Measurements from ENCODE around the gene BTK.

Gene BTK

DNA sequence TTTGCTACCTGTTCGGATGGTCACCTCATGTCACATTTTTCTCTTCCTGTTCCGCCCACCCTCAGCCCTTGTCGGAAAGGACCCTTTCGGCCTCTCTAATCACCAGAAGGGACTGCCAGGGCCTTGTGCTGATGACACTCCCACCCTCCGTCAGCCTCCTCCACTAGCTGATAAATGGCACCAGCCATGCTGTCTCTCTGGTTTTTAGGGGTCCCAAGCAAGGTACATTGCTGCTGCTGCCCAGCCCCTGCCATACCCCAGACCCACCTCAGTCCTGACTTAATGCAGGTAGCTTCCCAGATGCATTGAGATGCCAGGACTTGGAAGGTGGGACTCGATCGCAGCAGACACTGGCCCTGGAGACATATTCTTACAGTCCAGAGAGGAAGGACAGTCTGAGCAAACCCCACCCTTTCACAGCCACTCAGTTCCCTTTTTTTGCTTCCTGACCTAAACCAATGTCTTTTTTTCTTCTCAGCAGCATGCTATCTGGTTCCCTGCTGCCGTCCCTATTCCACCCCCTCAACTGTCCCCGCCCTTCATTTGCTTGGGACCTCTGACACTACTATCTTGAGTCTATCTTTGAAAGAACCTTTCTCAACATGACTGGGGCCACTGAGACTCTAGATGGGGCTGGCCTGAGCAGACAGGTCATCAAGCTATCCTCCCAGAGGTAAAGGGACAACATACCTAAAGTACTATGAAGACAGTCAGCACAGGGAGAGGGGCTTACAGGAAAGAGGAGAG, at the start of gene BTK:
BTK (minus strand) TSS at position 397 of the 747 bp plus-strand sequence. CDS start 10,907 bp downstream, outside the sequence.
- TF ChIP-seq GATA2 (IDR thresholded peaks at IDR 0.05; ENCODE audit: low read depth, low read length) (no peak), GATA3 (IDR thresholded peaks at IDR 0.05; ENCODE audit: low read depth, low read length) (no peak)

GRCh38 chrX:101430457-101431078, 44.6 kb upstream of the BTK start:
- TF ChIP-seq GATA2 (IDR thresholded peaks at IDR 0.05; ENCODE audit: low read depth, low read length) (no peak), GATA3 (IDR thresholded peaks at IDR 0.05; ENCODE audit: low read depth, low read length) (no peak)

DNA sequence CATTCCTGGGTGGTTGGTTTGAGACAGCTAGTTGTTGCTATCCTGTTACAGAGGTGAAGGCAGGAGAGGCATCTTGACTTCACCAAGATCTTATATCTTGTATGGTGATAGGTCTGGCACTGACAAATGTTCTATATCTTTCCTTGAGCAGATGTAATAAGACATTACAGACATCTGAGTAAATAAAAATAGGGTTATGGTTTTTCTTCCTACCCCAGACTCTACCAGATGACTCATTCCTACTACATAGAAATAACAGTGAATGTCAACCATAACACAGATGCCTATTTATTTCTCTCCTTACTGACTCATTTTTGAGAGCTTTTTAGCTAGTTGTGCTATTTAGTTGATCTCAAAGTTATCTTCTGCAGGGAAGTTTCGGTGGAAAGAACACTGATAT, 43.9 kb upstream of the BTK start:
- TF ChIP-seq GATA2 (IDR thresholded peaks at IDR 0.05; ENCODE audit: low read depth, low read length) (no peak), GATA3 (IDR thresholded peaks at IDR 0.05; ENCODE audit: low read depth, low read length) (no peak)

GRCh38 chrX:101427954-101428353, 42.0 kb upstream of the BTK start:
- TF ChIP-seq GATA3 (IDR thresholded peaks at IDR 0.05; ENCODE audit: low read depth, low read length) (no peak), GATA2 (IDR thresholded peaks at IDR 0.05; ENCODE audit: low read depth, low read length) (no peak)

DNA sequence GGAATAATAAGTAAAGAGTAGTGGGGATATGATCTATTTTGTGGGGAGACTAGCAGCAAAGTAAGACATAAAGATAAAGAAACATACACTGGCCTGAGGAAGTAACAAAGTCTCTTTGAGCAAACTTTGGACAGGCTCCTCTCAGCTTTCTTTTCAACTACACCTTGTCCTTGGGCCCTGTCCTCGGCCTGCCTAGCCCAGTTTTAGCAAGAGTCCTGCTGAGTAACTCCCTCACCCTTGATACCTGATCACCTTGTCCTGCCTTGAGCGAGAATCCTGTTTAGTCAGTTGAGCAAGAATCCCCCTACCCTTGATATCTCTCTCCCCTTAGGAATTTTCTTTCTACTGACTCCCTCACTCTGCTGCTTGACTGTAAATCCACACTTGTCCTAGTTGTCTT, 33.5 kb upstream of the BTK start:
- no peak for TF ChIP-seq GATA2 (IDR thresholded peaks at IDR 0.05; ENCODE audit: low read depth, low read length)
- TF ChIP-seq GATA3 (IDR thresholded peaks at IDR 0.05; ENCODE audit: low read depth, low read length): no peak

DNA sequence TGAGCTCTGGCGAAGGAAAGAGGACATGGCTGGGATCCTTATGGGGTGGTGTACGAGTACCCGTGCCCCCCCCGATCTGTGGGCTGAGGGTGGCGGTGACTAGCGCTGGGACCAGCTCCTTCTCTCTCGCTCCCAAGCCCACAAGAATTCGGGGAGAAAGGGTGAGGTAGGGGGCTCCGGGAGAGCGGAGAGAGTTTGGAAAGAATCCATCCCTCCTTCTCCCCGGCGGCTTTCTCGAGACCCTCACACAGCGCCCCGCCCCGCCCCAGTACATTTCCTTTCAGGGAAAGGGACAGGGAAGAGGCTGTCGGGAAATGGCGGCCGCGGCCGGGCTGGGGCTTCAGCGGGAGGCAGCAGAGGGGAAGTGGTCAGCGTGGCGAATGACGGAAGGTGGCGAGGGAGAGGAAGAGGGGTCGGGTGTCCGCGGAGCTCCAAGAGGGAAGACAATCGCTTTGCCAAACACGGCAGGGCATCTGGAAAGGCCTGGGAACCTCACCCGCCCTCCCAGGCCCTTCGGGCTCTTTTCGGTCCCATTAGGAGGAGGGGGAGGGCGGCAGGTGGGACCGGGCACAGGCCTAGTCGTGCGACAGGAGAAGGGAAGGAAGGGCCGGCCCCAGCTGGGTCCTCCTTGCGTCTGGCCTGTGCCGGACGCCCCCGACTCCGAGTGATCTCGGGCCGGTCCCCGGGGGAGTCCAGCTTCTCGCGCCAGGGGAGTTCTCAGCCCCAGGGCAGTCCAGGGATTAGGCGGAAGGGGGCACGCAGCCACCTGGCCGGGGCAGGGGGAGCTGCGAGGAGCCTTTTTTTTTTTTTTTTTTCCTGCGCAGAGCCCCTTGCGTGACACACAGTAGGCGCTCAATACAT, 32.2 kb upstream of the BTK start:
- no peak for TF ChIP-seq GATA2 (IDR thresholded peaks at IDR 0.05; ENCODE audit: low read depth, low read length)
- TF ChIP-seq GATA3 (IDR thresholded peaks at IDR 0.05; ENCODE audit: low read depth, low read length): no peak

DNA sequence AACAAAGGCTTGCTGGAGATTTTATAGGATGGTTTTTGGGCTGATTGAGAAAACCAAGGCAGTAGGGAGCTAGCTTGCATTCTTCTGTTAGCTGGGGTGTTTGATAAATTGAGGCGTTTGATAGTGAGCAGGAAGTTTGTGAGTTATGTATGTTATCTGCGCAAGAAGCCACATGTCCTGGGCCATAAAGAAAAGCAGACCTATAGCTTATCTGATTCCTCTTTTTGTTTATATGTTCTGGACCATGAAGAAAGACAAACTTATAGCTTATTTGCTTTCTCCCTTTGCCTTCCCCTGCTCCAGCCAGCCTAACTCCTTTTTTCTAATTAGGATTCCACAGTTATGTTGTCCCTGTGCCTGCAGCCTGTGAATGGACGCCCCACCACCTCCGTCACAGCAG, 31.2 kb upstream of the BTK start:
- no peak for TF ChIP-seq GATA3 (IDR thresholded peaks at IDR 0.05; ENCODE audit: low read depth, low read length)
- TF ChIP-seq GATA2 (IDR thresholded peaks at IDR 0.05; ENCODE audit: low read depth, low read length): no peak; the same call in 1 of the 2 replicates

DNA sequence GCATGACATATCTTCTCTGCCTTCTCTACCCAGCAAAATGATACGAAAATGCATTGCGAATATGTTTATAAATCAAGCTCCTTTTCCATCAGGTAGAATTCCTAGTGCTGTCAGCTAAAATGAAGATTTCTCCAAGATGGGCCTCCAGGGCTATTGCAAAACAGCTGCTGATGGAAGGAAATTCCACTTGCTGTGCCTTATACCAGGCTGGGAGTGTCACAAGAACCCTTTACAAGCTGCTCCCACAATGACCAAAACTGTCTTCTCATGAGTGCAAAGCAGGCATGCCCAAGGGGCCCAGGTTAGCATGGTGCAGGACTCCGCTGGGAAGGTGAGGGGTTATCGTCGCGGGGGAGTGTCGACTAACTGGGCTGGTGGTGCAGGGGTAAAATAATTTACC, 30.7 kb upstream of the BTK start:
- TF ChIP-seq GATA3 (IDR thresholded peaks at IDR 0.05; ENCODE audit: low read depth, low read length) (no peak), GATA2 (IDR thresholded peaks at IDR 0.05; ENCODE audit: low read depth, low read length) (no peak)

GRCh38 chrX:101415180-101416145, 29.5 kb upstream of the BTK start:
- TF ChIP-seq GATA2 (IDR thresholded peaks at IDR 0.05; ENCODE audit: low read depth, low read length) (no peak), GATA3 (IDR thresholded peaks at IDR 0.05; ENCODE audit: low read depth, low read length) (no peak)

DNA sequence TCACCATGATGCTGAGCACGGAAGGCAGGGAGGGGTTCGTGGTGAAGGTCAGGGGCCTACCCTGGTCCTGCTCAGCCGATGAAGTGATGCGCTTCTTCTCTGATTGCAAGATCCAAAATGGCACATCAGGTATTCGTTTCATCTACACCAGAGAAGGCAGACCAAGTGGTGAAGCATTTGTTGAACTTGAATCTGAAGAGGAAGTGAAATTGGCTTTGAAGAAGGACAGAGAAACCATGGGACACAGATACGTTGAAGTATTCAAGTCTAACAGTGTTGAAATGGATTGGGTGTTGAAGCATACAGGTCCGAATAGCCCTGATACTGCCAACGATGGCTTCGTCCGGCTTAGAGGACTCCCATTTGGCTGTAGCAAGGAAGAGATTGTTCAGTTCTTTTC, 26.0 kb upstream of the BTK start:
- TF ChIP-seq GATA3 (IDR thresholded peaks at IDR 0.05; ENCODE audit: low read depth, low read length) (no peak), GATA2 (IDR thresholded peaks at IDR 0.05; ENCODE audit: low read depth, low read length) (no peak)

GRCh38 chrX:101410461-101410860, 24.5 kb upstream of the BTK start:
- TF ChIP-seq GATA3 (IDR thresholded peaks at IDR 0.05; ENCODE audit: low read depth, low read length) (no peak), GATA2 (IDR thresholded peaks at IDR 0.05; ENCODE audit: low read depth, low read length) (no peak)

DNA sequence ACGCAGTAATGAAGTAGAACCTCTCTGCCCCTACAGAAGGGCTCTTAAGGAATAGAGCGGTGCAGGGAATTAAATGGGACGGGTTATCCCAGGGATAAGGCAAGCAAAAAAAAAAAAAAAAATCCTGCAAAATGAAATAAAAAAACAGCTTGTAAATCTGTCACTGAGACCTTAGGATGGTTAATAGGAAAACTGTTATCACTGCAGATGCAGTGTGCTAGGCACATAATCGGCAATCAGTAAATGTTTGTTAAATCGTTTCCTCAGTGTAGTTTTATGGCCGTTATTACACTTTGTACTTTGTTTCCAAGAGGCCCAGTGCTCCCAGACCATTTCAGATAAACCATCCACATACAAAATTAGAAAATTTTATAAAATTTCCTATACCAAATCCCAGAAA, 23.1 kb upstream of the BTK start:
- TF ChIP-seq GATA2 (IDR thresholded peaks at IDR 0.05; ENCODE audit: low read depth, low read length): no peak
- TF ChIP-seq GATA3 (IDR thresholded peaks at IDR 0.05; ENCODE audit: low read depth, low read length): no peak

DNA sequence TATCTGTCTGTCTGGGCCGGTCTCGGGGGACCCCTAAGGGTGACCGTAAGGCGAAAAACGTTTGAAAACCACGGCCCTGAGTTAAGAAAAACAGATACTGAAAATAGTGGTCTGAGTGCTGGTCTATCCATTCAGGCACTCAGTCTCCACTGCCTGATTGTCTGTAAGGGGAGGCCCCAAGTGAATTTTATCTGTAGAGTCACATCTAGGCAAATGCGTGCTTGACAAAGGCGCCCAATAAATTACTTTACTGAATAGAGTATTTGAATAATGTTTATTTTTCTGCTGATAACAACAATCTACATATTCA, 22.5 kb upstream of the BTK start:
- TF ChIP-seq GATA2 (IDR thresholded peaks at IDR 0.05; ENCODE audit: low read depth, low read length) (no peak), GATA3 (IDR thresholded peaks at IDR 0.05; ENCODE audit: low read depth, low read length) (no peak)

Data from SH-SY5Y (cell line).